Type B pancreatic cell (in vitro differentiated cells): Measurements from ENCODE around the gene AUH. TPM values are rescaled to one million over a fixed set of nuclear protein-coding genes. Genes with fewer than 3 reads are reported as not detected.

Source experiments
- DNase-seq: peaks from one replicate; pipeline ENCODE4 v3.0.0; 2021; ENCODE audit warnings: mixed read lengths; ENCODE audit not compliant: unreplicated experiment; ENCODE audit errors: extremely low spot score
- H3K27ac Mint-ChIP-seq: 2 replicates; pipeline ENCODE4 v1.8.0; 2021; ENCODE audit warnings: mild to moderate bottlenecking, mixed read lengths
- H3K27me3 Mint-ChIP-seq: 2 replicates; pipeline ENCODE4 v1.8.0; 2021; ENCODE audit warnings: mixed read lengths
- H3K36me3 Mint-ChIP-seq: 2 replicates; pipeline ENCODE4 v1.8.0; 2021; ENCODE audit warnings: mixed read lengths
- H3K4me1 Mint-ChIP-seq: one replicate; pipeline ENCODE4 v1.8.0; 2021; ENCODE audit warnings: mixed read lengths; ENCODE audit not compliant: unreplicated experiment
- H3K4me3 Mint-ChIP-seq: 2 replicates; pipeline ENCODE4 v1.8.0; 2021; ENCODE audit warnings: mild to moderate bottlenecking, mixed read lengths
- H3K9me3 Mint-ChIP-seq: 2 replicates; pipeline ENCODE4 v1.8.0; 2021; ENCODE audit warnings: mixed read lengths
- CTCF ChIP-seq: fragments of 200-600 bp; sonication (generic); conservative IDR thresholded peaks from 2 replicates; pipeline ENCODE4 v1.5.0; 2021; ENCODE audit warnings: antibody characterized with exemption, mild to moderate bottlenecking
- total RNA-seq: library from RNA; stranded (reverse); gene quantifications from 2 replicates; pipeline ENCODE4 v1.2.1, GENCODE V29; 2021; ENCODE audit warnings: low replicate concordance

The AUH gene
- total RNA-seq, 1 donor from 2014 or later = 25.0 TPM

GRCh38 chr9:91212596-91213243 lies 149.0 kb downstream of the AUH start:
- peaks cover 31% of the 10 kb centered on the region for H3K4me1 Mint-ChIP-seq
- H3K27me3 Mint-ChIP-seq = no peaks in the 10 kb centered on the region
- no peak for DNase-seq
- H3K4me3 Mint-ChIP-seq = peak overlapping the region; percentile 54
- H3K9me3 Mint-ChIP-seq = no peaks in the 10 kb centered on the region
- peaks cover 13% of the 10 kb centered on the region for H3K36me3 Mint-ChIP-seq
- peak overlapping the region; percentile 86 for H3K27ac Mint-ChIP-seq
- no peak for TF ChIP-seq CTCF

GRCh38 chr9:91211919-91212318 lies 149.8 kb downstream of the AUH start:
- H3K4me3 Mint-ChIP-seq = peak overlapping the region; percentile 54
- DNase-seq = no peak
- no peak for TF ChIP-seq CTCF
- peaks cover 38% of the 10 kb centered on the region for H3K4me1 Mint-ChIP-seq
- no peaks in the 10 kb centered on the region for H3K9me3 Mint-ChIP-seq
- peak overlapping the region; percentile 86 for H3K27ac Mint-ChIP-seq
- peaks cover 9% of the 10 kb centered on the region for H3K36me3 Mint-ChIP-seq
- H3K27me3 Mint-ChIP-seq = no peaks in the 10 kb centered on the region

- H3K27ac Mint-ChIP-seq = peak overlapping the region; percentile 86
- no peak for DNase-seq
- H3K36me3 Mint-ChIP-seq = peaks cover 9% of the 10 kb centered on the region
- TF ChIP-seq CTCF = no peak
- H3K27me3 Mint-ChIP-seq = no peaks in the 10 kb centered on the region
- H3K4me1 Mint-ChIP-seq = peaks cover 38% of the 10 kb centered on the region
- H3K9me3 Mint-ChIP-seq = no peaks in the 10 kb centered on the region
- no peak overlapping the region for H3K4me3 Mint-ChIP-seq
Observed at GRCh38 chr9:91211414-91211813, 150.3 kb downstream of the AUH start.

- Mint-ChIP-seq H3K4me3 (no peak overlapping the region), H3K27ac (no peak overlapping the region), H3K9me3 (no peaks in the 10 kb centered on the region), H3K36me3 (peaks cover 9% of the 10 kb centered on the region), H3K27me3 (no peaks in the 10 kb centered on the region), H3K4me1 (peaks cover 38% of the 10 kb centered on the region)
- no peak for TF ChIP-seq CTCF
- DNase-seq = no peak
Observed at GRCh38 chr9:91210318-91210717, 151.4 kb downstream of the AUH start.

- DNase-seq = no peak
- H3K4me1 Mint-ChIP-seq = peaks cover 38% of the 10 kb centered on the region
- TF ChIP-seq CTCF = no peak
- no peaks in the 10 kb centered on the region for H3K9me3 Mint-ChIP-seq
- H3K36me3 Mint-ChIP-seq = peaks cover 14% of the 10 kb centered on the region
- peak overlapping the region; percentile 36 for H3K27ac Mint-ChIP-seq
- no peak overlapping the region for H3K4me3 Mint-ChIP-seq
- H3K27me3 Mint-ChIP-seq = no peaks in the 10 kb centered on the region
Observed at GRCh38 chr9:91208837-91209236, 152.9 kb downstream of the AUH start.

- DNase-seq = no peak
- peaks cover 12% of the 10 kb centered on the region for H3K36me3 Mint-ChIP-seq
- no peak overlapping the region for H3K4me3 Mint-ChIP-seq
- H3K27ac Mint-ChIP-seq = peak overlapping the region; percentile 28
- H3K27me3 Mint-ChIP-seq = no peaks in the 10 kb centered on the region
- TF ChIP-seq CTCF = no peak
- no peaks in the 10 kb centered on the region for H3K9me3 Mint-ChIP-seq
- H3K4me1 Mint-ChIP-seq = peaks cover 35% of the 10 kb centered on the region
Observed at GRCh38 chr9:91208419-91208745, 153.3 kb downstream of the AUH start.
